Gastrocnemius medialis (tissue), 4 donors: ENCODE results near the gene AGL.

Experiments
- CTCF ChIP-seq, 5 experiments: fragments of 450-650 bp in 3 of 5; fragments of 200-600 bp in 2 of 5; sonication (generic) in 2 of 5; IDR thresholded peaks in 4 of 5; conservative IDR thresholded peaks in 1 of 5; 1 replicate in 4 of 5; 2 replicates in 1 of 5; pipeline ENCODE4 v1.5.1; 2016 to 2019; ENCODE audit warnings: antibody characterized with exemption in 5 of 5, mild to moderate bottlenecking in 3 of 5, moderate library complexity in 3 of 5
- POLR2A ChIP-seq, 2 donors: fragments of 450-650 bp; IDR thresholded peaks; one replicate each; pipeline ENCODE4 v1.6.1; 2017; ENCODE audit warnings: antibody characterized with exemption in 2 of 2, mild to moderate bottlenecking in 2 of 2, moderate library complexity in 2 of 2

GRCh38 chr1:99945174-99945573 lies 95.0 kb downstream of the AGL start:
- TF ChIP-seq POLR2A (IDR thresholded peaks at IDR 0.05), result no peak
- TF ChIP-seq CTCF (IDR thresholded peaks at IDR 0.05 in 4 of 5, conservative IDR thresholded peaks at IDR 0.05 in 1 of 5), result no peak
